ENCODE results near the gene RNF225. TPM values are rescaled to one million over a fixed set of nuclear protein-coding genes. Genes with fewer than 3 reads are reported as not detected.
"Not testable (repeated sequence)": the region's sequence is repeated elsewhere in the genome, so short reads cannot be mapped to it uniquely, and the experiment has no call there.

The RNF225 gene
- not detected in 2 replicates for total RNA-seq (2014; rRNA removed; shearing (Covaris generic))

DNA sequence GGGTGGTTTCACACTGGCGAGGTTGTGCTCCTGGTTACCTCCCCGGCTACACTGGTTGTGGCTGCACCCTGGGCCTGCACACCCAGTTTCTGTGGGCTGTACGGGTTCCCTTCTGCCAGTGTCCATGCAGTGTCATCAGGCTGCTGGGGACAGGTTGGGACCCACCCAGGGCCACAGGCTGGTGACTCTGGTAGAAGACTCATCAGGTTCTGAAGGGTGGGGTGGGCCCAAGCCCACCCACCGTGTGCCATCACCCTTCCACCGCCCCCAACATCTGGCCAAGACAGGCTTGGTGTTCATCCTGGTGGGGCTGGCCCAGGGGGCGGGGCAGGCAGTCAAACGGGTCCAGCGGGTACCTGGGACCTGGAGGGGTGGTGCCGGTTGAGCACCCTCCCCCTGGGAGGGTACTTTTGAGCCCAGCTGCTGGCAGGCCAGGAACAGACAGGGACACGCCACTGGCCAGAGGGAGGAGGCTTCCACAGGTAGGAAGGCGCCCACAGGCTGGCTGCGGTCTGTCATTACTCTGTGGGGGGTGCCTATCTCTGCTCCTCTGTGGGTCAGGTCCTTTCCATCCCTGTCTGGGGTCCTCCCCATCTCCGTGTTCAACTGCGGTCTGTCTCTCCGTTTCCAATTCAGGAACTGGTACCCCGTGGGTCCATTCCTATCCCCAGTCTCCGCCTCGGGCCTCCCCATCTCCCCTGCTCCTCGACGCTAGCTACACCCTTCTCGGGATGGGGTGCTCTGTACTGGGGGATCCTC is at the start of gene RNF225:
TSS of gene RNF225 (plus strand) at position 437 of the 759 bp plus-strand sequence. CDS start 434 bp downstream, outside the sequence.
- DNase-seq (ENCODE audit: low read depth): peak; percentile 63

- DNase-seq (ENCODE audit: low read depth): peak; percentile 86
Measured at GRCh38 chr19:58346961-58347929, 48.2 kb upstream of the RNF225 start.

DNA sequence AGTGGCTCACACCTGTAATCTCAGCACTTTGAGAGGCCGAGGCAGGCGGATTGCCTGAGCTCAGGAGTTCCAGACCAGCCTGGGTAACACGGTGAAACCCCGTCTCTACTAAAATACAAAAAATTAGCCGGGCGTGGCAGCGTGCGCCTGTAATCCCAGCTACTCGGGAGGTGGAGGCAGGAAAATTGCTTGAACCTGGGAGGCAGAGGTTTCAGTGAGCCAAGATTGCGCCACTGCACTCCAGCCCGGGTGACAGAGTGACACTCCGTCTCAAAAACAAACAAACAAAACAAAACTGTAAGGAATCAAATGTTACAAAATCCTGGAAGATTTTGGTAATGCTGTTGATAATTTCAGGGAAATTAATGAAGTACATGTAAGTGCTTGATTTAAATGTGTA is 47.4 kb upstream of the RNF225 start:
- not testable (repeated sequence) for DNase-seq (ENCODE audit: low read depth)

- DNase-seq (ENCODE audit: low read depth): no peak
Measured at GRCh38 chr19:58349590-58349989, 45.9 kb upstream of the RNF225 start.

DNA sequence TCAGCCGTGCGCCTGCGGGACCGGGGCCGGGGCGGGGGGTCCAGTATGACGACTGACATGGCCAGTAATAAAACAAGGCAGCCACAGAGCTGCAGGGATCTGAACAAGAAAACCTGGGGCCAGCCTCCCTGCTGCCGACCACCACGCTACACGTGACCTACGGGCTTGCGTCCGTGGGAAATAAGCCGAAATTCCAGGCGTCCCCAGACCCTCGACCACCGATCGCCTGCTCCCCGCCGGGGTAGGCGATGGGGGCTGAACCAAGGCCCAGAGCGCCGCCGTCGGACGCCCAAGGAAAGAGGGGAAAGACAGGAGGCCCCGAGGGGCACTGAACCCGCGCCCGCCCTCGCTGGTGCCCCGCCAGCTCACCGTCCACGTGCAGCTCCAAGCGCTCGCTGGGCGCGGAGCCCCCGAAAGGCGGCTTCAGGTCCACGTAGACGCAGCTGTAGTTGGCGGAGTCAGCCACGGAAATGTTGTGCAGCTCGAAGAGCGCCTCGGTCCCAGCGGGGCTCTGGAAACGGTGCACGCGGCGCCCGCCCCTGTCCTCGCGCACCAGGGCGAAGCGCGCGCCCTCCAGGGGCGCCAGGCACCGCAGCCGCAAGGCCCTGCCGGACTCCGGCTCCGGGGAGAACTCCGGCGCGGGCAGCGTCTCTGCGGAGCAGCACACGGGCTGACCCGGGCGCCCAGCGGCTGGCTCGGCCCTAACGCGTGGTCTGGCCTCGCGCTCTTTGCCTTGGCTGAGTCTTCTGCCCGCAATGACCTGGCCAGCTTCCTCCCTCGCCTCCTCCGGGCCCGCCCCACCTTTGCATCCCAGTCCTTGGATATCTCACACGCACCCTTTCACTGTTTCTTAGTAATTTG is 45.2 kb upstream of the RNF225 start:
- no peak for DNase-seq (ENCODE audit: low read depth)

GRCh38 chr19:58350871-58351557 is 44.4 kb upstream of the RNF225 start:
- no peak for DNase-seq (ENCODE audit: low read depth)

- no peak for DNase-seq (ENCODE audit: low read depth)
Measured at GRCh38 chr19:58351558-58351878, 43.9 kb upstream of the RNF225 start.

- DNase-seq (ENCODE audit: low read depth): no peak
Measured at GRCh38 chr19:58351990-58352755, 43.3 kb upstream of the RNF225 start.

GRCh38 chr19:58352760-58353671 is 42.4 kb upstream of the RNF225 start, which contains the start of gene A1BG:
Gene A1BG, minus strand, starts transcription at chr19:58353492. Its CDS starts 55 bp downstream, at chr19:58353437.
- DNase-seq (ENCODE audit: low read depth): no peak

DNA sequence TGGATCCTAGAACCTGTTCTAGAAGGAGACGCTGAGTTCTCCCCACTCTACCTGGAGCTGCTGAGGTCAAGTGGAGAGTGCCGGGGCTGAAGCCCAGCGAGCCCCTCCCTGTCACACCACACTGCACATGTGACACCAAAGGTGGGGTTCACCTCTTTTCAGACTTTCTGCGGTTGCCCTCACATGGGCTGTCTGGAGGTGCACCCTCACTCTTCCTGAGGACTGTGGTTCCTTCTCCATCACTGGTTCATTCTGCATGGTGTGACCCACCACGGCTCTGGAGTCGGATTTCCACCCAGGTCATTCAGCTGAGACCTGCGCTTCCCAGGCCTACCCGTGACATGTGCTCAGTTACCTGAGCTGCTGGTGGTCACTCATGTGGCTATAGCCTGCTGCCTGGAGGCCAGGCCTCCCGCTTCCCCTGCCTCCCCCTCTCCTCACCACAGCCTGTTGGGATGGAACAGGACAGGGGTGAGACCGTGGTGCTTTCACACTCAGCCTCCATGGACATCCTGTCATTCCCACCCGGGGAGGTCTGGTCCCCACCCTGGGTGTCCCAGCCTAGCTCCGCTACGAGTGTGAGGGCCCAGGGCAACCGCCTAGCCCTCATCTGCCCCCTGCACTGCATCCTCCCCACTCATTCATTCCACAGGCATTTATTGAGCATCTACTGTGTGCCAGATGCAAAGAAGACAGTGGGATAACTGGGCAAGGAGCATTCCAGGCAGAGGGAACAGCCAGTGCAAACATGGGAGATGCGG is 41.6 kb upstream of the RNF225 start:
- no peak for DNase-seq (ENCODE audit: low read depth)

GRCh38 chr19:58354478-58355030 is 40.9 kb upstream of the RNF225 start:
- no peak for DNase-seq (ENCODE audit: low read depth)

DNA sequence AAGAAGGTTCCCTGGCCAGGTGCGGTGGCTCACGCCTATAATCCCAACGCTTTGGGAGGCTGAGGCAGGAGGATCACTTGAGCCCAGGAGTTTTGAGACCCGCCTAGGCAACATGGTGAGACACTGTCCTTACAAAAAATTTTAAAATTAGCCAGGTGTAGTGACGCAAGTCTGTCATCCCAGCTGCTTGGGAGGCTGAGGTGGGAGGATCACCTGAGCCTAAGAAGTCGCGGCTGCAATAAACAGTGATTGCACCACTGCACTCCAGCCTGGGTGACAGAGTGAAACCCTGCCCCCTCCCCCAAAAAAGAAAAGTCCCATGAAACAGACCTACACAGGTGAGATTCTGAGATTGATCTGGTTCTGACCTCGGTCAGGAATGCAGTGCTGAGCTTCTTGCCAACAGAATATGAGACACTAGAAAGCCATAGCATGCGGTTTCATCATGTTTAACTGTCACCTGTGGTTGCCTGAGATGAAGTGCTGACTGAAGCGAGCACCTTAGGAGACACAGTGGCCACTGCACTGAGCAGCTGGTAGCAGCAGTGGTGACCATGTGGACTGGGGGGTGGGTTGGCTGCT is 40.1 kb upstream of the RNF225 start:
- no peak for DNase-seq (ENCODE audit: low read depth)

DNA sequence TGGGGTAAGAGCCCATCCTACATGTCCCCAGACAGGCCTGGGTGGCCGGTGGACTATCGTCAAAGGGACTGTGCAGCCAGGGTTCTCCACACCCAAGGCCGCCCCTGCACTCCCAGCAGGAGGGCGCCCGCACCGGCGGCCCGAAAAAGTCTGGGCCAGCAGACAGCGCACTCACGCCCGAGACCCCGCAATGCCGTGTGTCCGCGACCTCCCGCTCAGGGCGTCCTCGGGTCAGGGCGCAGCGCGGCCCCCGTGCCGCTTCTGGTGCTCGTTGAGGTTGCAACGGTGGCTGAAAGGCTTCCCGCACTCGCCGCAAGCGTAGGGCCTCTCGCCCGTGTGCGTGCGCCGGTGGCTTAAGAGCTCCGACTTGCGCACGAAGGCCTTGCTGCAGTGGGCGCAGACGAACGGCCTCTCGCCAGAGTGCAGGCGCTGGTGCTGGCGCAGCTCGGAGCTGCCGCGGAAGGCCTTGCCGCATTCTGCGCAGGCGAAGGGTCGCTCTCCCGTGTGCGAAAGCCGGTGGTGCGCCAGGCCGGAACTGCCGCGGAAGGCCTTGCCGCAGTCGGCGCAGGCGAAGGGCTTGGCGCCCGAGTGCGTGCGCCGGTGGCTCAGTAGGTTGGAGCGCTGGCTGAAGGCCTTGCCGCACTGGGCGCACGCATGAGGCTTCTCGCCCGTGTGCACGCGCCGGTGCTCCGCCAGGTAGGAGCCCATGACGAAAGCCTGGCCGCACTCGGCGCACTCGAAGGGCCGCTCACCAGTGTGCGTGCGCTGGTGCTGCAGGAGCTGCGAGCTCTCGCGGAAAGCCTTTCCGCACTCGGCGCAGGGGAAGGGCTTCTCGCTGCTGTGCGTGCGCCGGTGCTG is 39.3 kb upstream of the RNF225 start:
- no peak for DNase-seq (ENCODE audit: low read depth)

- no peak for DNase-seq (ENCODE audit: low read depth)
Measured at GRCh38 chr19:58356766-58357480, 38.5 kb upstream of the RNF225 start.

- DNase-seq (ENCODE audit: low read depth): no peak
Measured at GRCh38 chr19:58357481-58358145, 37.8 kb upstream of the RNF225 start.

DNA sequence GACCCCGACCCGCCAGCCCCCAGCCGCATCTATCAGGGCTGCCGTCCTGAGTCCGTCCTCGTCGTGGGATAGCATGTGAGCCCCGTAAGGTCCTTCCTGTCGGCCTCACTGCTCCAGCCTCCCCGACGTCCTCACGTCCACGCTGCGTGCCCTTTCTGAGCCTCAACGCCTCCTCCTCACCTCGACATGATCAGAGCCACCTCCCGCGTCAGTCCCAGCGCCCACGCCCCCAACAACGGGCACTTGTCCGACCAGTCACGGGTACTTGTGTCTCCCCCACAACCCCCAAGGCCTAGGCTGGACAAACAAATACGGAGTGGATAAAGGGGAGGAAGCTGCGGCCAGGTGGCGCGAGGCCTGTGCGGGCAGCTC is 33.6 kb upstream of the RNF225 start:
- peak; percentile 67 for DNase-seq (ENCODE audit: low read depth)

Data from Daoy (cell line).